GM12878 (cell line): Measurements from ENCODE around the gene MLN. TPM values are rescaled to one million over a fixed set of nuclear protein-coding genes. Genes with fewer than 3 reads are reported as not detected.

Experiments used
- ATAC-seq: fragments of 200-7000 bp; cut with Tn5 transposase; 3 replicates; pipeline ENCODE4 v1.9.1; 2020; ENCODE audit warnings: mild to moderate bottlenecking, moderate library complexity
- BruUV-seq: library from RNA; stranded (reverse); fragments of 400-500 nt; replicated peaks from 2 replicates; lab custom pipeline; 2021; lab: Mats Ljungman, UMichigan
- CTCF ChIA-PET: fragments of 300-600 bp; sonication (Branson Sonifier 250); formaldehyde crosslinking; extraction: SDS; loops from one replicate; lab custom pipeline; 2021; ENCODE audit warnings: inconsistent platforms; lab: Yijun Ruan, JAX
- POLR2A ChIA-PET: fragments of 350-600 bp; formaldehyde crosslinking; extraction: SDS; loops from one replicate; lab custom pipeline; 2021; ENCODE audit warnings: inconsistent platforms; lab: Charles Lee
- RAD21 ChIA-PET: fragments of 300-600 bp; sonication (Branson Sonifier 250); formaldehyde crosslinking; loops from one replicate; lab custom pipeline; 2023; ENCODE audit warnings: antibody characterized with exemption; ENCODE audit not compliant: unreplicated experiment; lab: Charles Lee
- SMC1A ChIA-PET: fragments of 300-600 bp; sonication (Branson Sonifier 250); formaldehyde crosslinking; loops from one replicate; lab custom pipeline; 2023; ENCODE audit not compliant: unreplicated experiment, uncharacterized antibody; lab: Charles Lee
- DNase-seq: peaks from one replicate; pipeline ENCODE4 v3.0.0-alpha.2; 2011; ENCODE audit warnings: low read depth, low spot score
- FAIRE-seq: peaks from 3 replicates; lab custom pipeline; 2011; peaks lifted over from hg19 to GRCh38; lab: Jason Lieb, UNC
- H2AFZ ChIP-seq: 2 replicates; pipeline ENCODE4 v1.6.0; 2011; ENCODE audit warnings: low read depth, low read length, control low read depth; ENCODE audit not compliant: control insufficient read depth
- H3K27ac ChIP-seq: 2 replicates; pipeline ENCODE4 v1.5.1; 2011; ENCODE audit warnings: control low read depth; ENCODE audit not compliant: control insufficient read depth, insufficient read depth
- H3K27me3 ChIP-seq, 2 experiments: replicated peaks in 1 of 2; 2 replicates each; pipeline versions ENCODE4 v1.6.0 to v1.6.1; 2011; ENCODE audit warnings: low read length in 1 of 2; ENCODE audit not compliant: control insufficient read depth in 2 of 2, insufficient read depth in 2 of 2
- H3K36me3 ChIP-seq, 2 experiments: 2 replicates each; pipeline ENCODE4 v1.5.1; 2011; ENCODE audit warnings: low read length in 1 of 2; ENCODE audit not compliant: control insufficient read depth in 2 of 2, insufficient read depth in 2 of 2
- H3K4me1 ChIP-seq: 2 replicates; pipeline ENCODE4 v1.6.1; 2011; ENCODE audit warnings: mild to moderate bottlenecking, low read length, moderate library complexity, mixed read lengths; ENCODE audit not compliant: control insufficient read depth, insufficient read depth
- H3K4me2 ChIP-seq: 2 replicates; pipeline ENCODE4 v1.6.0; 2011; ENCODE audit warnings: control low read depth; ENCODE audit not compliant: control insufficient read depth, insufficient read depth
- H3K4me3 ChIP-seq: fragments of 200-600 bp; sonication (generic); 2 replicates; pipeline ENCODE4 v1.5.1; 2016
- H3K79me2 ChIP-seq: 2 replicates; pipeline ENCODE4 v1.6.0; 2011; ENCODE audit warnings: low read length; ENCODE audit not compliant: control insufficient read depth, insufficient read depth
- H3K9ac ChIP-seq: 2 replicates; pipeline ENCODE4 v1.8.0; 2011; ENCODE audit warnings: low read length, control low read depth, mixed read lengths; ENCODE audit not compliant: control insufficient read depth, insufficient read depth
- H3K9me3 ChIP-seq: replicated peaks from 3 replicates; pipeline ENCODE4 v1.5.1; 2011; ENCODE audit warnings: mild to moderate bottlenecking, low read length; ENCODE audit not compliant: control insufficient read depth, insufficient read depth
- H4K20me1 ChIP-seq: 2 replicates; pipeline ENCODE4 v1.6.0; 2011; ENCODE audit not compliant: control insufficient read depth, insufficient read depth
- ATF7 ChIP-seq: fragments of 450-650 bp; IDR thresholded peaks from 2 replicates; pipeline ENCODE4 v1.6.1; 2016; ENCODE audit warnings: low read depth, mild to moderate bottlenecking
- BCL3 ChIP-seq: IDR thresholded peaks from 2 replicates; pipeline ENCODE4 v1.6.1; 2011; ENCODE audit warnings: borderline replicate concordance, low read depth, mild to moderate bottlenecking, moderate library complexity, low read length; ENCODE audit not compliant: insufficient read depth, poor library complexity, severe bottlenecking
- CBX3 ChIP-seq: fragments of 200-600 bp; sonication (generic); IDR thresholded peaks from 2 replicates; pipeline ENCODE4 v1.6.1; 2016; ENCODE audit warnings: low read depth, borderline replicate concordance
- CEBPZ ChIP-seq: fragments of 150-350 bp; IDR thresholded peaks from 2 replicates; pipeline ENCODE4 v1.6.1; 2016; ENCODE audit warnings: low read depth, low read length
- CHD4 ChIP-seq: fragments of 200-600 bp; sonication (generic); IDR thresholded peaks from 2 replicates; pipeline ENCODE4 v1.6.1; 2016; ENCODE audit warnings: mild to moderate bottlenecking
- EZH2 ChIP-seq: IDR thresholded peaks from 2 replicates; pipeline ENCODE4 v1.6.1; 2012; ENCODE audit warnings: low read depth, mild to moderate bottlenecking, control low read depth, inconsistent platforms, low read length, borderline replicate concordance; ENCODE audit not compliant: control insufficient read depth
- MLLT1 ChIP-seq: fragments of 450-650 bp; IDR thresholded peaks from 2 replicates; pipeline ENCODE4 v1.6.1; 2016; ENCODE audit warnings: mild to moderate bottlenecking
- NR2C2 ChIP-seq: IDR thresholded peaks from 2 replicates; pipeline ENCODE4 v1.6.1; 2011; ENCODE audit warnings: borderline replicate concordance, low read depth; ENCODE audit not compliant: control insufficient read depth, insufficient read length
- POLR2AphosphoS5 ChIP-seq: IDR thresholded peaks from 2 replicates; pipeline ENCODE4 v1.6.1; 2011; ENCODE audit warnings: mild to moderate bottlenecking, low read length, inconsistent platforms
- SMAD5 ChIP-seq: IDR thresholded peaks from 2 replicates; pipeline ENCODE4 v1.6.1; 2016; ENCODE audit warnings: antibody characterized with exemption, low read depth
- ZBTB40 ChIP-seq: fragments of 450-650 bp; IDR thresholded peaks from 2 replicates; pipeline ENCODE4 v1.6.1; 2016; ENCODE audit warnings: mild to moderate bottlenecking, moderate library complexity, borderline replicate concordance
- ZNF274 ChIP-seq: IDR thresholded peaks from one replicate; pipeline ENCODE4 v1.8.0; 2011; ENCODE audit not compliant: insufficient read length, insufficient read depth
- WGBS: methylation state at CpG from one replicate; pipeline ENCODE4 v1.1.6; 2016; ENCODE audit warnings: low lambda C conversion rate; ENCODE audit not compliant: insufficient replicate concordance, insufficient coverage; ENCODE audit errors: missing lambda C conversion rate; 5-methylcytosine and 5-hydroxymethylcytosine counted together
- in situ Hi-C: fragments of 300-500 bp; cut with MboI; formaldehyde crosslinking; loops from 9 replicates; pipeline ENCODE4 v1.14.3; 2018; ENCODE audit warnings: mixed read lengths
- intact Hi-C: fragments of 100-400 bp; cut with micrococcal nuclease; formaldehyde crosslinking; loops from one replicate; pipeline ENCODE4 v1.14.2; 2022; ENCODE audit not compliant: unreplicated experiment
- polyA plus RNA-seq, 11 experiments: library from polyadenylated mRNA; depleted of rRNA in 4 of 11; unstranded in 6 of 11; stranded (reverse) in 5 of 11; fragments of >200 nt; fragmentation: Nextera tagmentation in 4 of 11; fragmentation: Illumina TruSeq in 1 of 11; extraction: Ambion mirVana in 4 of 11; extraction: Trizol in 1 of 11; gene quantifications; 1 replicate in 1 of 11; 2 replicates in 10 of 11; pipeline versions ENCODE4 v1.2.1 to v1.2.3, GENCODE V29; 2011 to 2016; ENCODE audit warnings: inconsistent platforms in 2 of 11, missing spikeins in 2 of 11, low read depth in 1 of 11
- total RNA-seq, 4 experiments: library from RNA; depleted of rRNA in 3 of 4; stranded (reverse); fragments of >200 nt in 3 of 4; fragmentation: Illumina TruSeq in 1 of 4; extraction: Trizol in 1 of 4; gene quantifications; 2 replicates each; pipeline versions ENCODE4 v1.2.1 to v1.2.3, GENCODE V29; 2013 to 2021

MLN gene
- total and polyA plus RNA-seq, 10 of the 15 experiments (the other 5 are each of a cell fraction or from before 2014, with no cell fraction given): not detected

- TF ChIP-seq BCL3 (no peak), NR2C2 (no peak), CBX3 (no peak), EZH2 (no peak), POLR2AphosphoS5 (no peak), CHD4 (no peak), CEBPZ (no peak), ZNF274 (no peak)
Observed at GRCh38 chr6:33790379-33790778, 13.4 kb downstream of the MLN start (continued).

- Histone ChIP-seq H3K4me1 (peaks cover 6% of the 10 kb centered on the region), H3K9ac (no peak overlapping the region), H3K36me3 (no peaks in the 10 kb centered on the region; a peak in 1 of 4 replicates), H4K20me1 (no peaks in the 10 kb centered on the region; the same call in 1 of the 2 replicates), H3K9me3 (no peaks in the 10 kb centered on the region), H3K4me3 (peak overlapping the region; percentile 95; the same call in 1 of the 2 replicates), H2AFZ (peak overlapping the region; percentile 84), H3K27ac (no peak overlapping the region), H3K27me3 (no peaks in the 10 kb centered on the region), H3K4me2 (peak overlapping the region; percentile 78), H3K79me2 (peaks cover 30% of the 10 kb centered on the region)
- ChIA-PET RAD21 (interaction anchor here (0.6 kb wide), 1 partner anchor 41 kb away, joined by 3 read pairs; no protein-coding TSS in a partner anchor), CTCF (no interaction called here), SMC1A (interaction anchor here (1.0 kb wide), 1 partner anchor 16 kb away, joined by 3 read pairs; no protein-coding TSS in a partner anchor), POLR2A (no interaction called here)
- in situ Hi-C loops (no loop called here), intact Hi-C loops (no loop called here)
- DNase-seq (no peak), FAIRE-seq (no peak), ATAC-seq (no peak)
- BruUV-seq: no TSS peak
- 66% methylated on average over 11 of the region's 11 CpGs for WGBS
- 0 out of 2 replicates have a peak, but pooled peaks have one; percentile 1 for TF ChIP-seq ATF7
- TF ChIP-seq ZBTB40: 0 out of 2 replicates have a peak, but pooled peaks have one; percentile 8
- TF ChIP-seq MLLT1: peak; percentile 89
- TF ChIP-seq SMAD5: no peak
Observed at GRCh38 chr6:33789550-33789895, 14.3 kb downstream of the MLN start.
